22Rv1 (cell line): ENCODE measurements around the gene RXFP4.

ENCODE experiments used
- ZFX ChIP-seq: fragments of 450-650 bp; IDR thresholded peaks from 2 replicates; pipeline ENCODE4 v1.6.1; 2017; ENCODE audit warnings: antibody characterized with exemption, borderline replicate concordance
- TF ChIP-seq, protein P1 (sequence below): fragments of 450-650 bp; IDR thresholded peaks from 2 replicates; pipeline ENCODE4 v1.5.1; 2017; ENCODE audit warnings: mild to moderate bottlenecking

DNA sequence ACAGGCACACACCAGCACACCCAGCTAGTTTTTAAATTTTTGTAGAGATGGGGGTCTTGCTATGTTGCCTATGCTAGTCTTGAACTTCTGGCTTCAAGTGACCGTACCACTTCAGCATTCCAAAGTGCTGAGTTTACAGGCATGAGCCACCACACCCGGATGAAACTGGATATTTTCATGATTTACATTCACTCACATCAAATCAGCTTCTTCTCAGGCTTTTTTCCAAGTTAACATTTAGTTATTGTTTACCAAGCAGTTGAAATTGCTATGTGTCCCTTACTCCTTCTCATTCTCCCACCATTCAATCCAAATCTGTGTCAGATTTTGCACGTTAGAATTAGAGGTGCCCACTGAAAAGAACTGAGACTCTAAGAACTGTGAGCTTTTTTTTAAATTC, 48.6 kb upstream of the RXFP4 start:
- TF ChIP-seq, protein P1, sequence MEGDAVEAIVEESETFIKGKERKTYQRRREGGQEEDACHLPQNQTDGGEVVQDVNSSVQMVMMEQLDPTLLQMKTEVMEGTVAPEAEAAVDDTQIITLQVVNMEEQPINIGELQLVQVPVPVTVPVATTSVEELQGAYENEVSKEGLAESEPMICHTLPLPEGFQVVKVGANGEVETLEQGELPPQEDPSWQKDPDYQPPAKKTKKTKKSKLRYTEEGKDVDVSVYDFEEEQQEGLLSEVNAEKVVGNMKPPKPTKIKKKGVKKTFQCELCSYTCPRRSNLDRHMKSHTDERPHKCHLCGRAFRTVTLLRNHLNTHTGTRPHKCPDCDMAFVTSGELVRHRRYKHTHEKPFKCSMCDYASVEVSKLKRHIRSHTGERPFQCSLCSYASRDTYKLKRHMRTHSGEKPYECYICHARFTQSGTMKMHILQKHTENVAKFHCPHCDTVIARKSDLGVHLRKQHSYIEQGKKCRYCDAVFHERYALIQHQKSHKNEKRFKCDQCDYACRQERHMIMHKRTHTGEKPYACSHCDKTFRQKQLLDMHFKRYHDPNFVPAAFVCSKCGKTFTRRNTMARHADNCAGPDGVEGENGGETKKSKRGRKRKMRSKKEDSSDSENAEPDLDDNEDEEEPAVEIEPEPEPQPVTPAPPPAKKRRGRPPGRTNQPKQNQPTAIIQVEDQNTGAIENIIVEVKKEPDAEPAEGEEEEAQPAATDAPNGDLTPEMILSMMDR = no peak
- TF ChIP-seq ZFX = no peak
